ENCODE data around the gene PEA15. TPM values are rescaled to one million over a fixed set of nuclear protein-coding genes. Genes with fewer than 3 reads are reported as not detected.

The PEA15 gene
- total RNA-seq, 4 donors from 2014 or later: 89.7 to 144 (median 124) TPM

GRCh38 chr1:160162931-160163330 lies 42.3 kb upstream of the PEA15 start:
- TF ChIP-seq CTCF (IDR thresholded peaks at IDR 0.05; ENCODE audit: low read depth): no peak

GRCh38 chr1:160163615-160164014 lies 41.6 kb upstream of the PEA15 start:
- no peak for TF ChIP-seq CTCF (IDR thresholded peaks at IDR 0.05; ENCODE audit: low read depth)

- TF ChIP-seq CTCF (IDR thresholded peaks at IDR 0.05; ENCODE audit: low read depth): no peak
Measured at GRCh38 chr1:160164121-160164520, 41.1 kb upstream of the PEA15 start.

GRCh38 chr1:160166166-160166868 lies 38.9 kb upstream of the PEA15 start:
- no peak for TF ChIP-seq CTCF (IDR thresholded peaks at IDR 0.05; ENCODE audit: low read depth)

GRCh38 chr1:160167056-160167455 lies 38.1 kb upstream of the PEA15 start:
- TF ChIP-seq CTCF (IDR thresholded peaks at IDR 0.05; ENCODE audit: low read depth): no peak

GRCh38 chr1:160167580-160167979 lies 37.6 kb upstream of the PEA15 start:
- TF ChIP-seq CTCF (IDR thresholded peaks at IDR 0.05; ENCODE audit: low read depth): no peak

- no peak for TF ChIP-seq CTCF (IDR thresholded peaks at IDR 0.05; ENCODE audit: low read depth)
Measured at GRCh38 chr1:160168016-160168415, 37.2 kb upstream of the PEA15 start.

All from subcutaneous adipose tissue (tissue), 4 donors.